H9 (cell line): ENCODE results near the gene RICTOR. TPM values are rescaled to one million over a fixed set of nuclear protein-coding genes. Genes with fewer than 3 reads are reported as not detected.

Experiments used
- DNase-seq: peaks from one replicate; pipeline ENCODE4 v3.0.0-alpha.2; 2017
- H2AFZ ChIP-seq: one replicate; pipeline ENCODE4 v1.6.1; 2013; ENCODE audit warnings: mild to moderate bottlenecking, low read length, control low read depth, moderate library complexity
- H2AK5ac ChIP-seq: 2 replicates; pipeline ENCODE4 v1.6.1; 2013; ENCODE audit warnings: low read length, control low read depth, mixed read lengths; ENCODE audit not compliant: insufficient read length
- H2BK120ac ChIP-seq: one replicate; pipeline ENCODE4 v1.6.1; 2013; ENCODE audit warnings: low read depth, mild to moderate bottlenecking, low read length, control low read depth, inconsistent platforms; ENCODE audit not compliant: poor library complexity, severe bottlenecking
- H2BK12ac ChIP-seq: 2 replicates; pipeline ENCODE4 v1.6.1; 2013; ENCODE audit warnings: low read length, control low read depth, mixed read lengths, low read depth; ENCODE audit not compliant: insufficient read length
- H2BK15ac ChIP-seq: 2 replicates; pipeline ENCODE4 v1.6.1; 2013; ENCODE audit warnings: low read depth, low read length, control low read depth
- H2BK20ac ChIP-seq: one replicate; pipeline ENCODE4 v1.6.1; 2013; ENCODE audit warnings: low read depth, mild to moderate bottlenecking, low read length, control low read depth, inconsistent platforms; ENCODE audit not compliant: poor library complexity, severe bottlenecking
- H2BK5ac ChIP-seq: 2 replicates; pipeline ENCODE4 v1.6.1; 2013; ENCODE audit warnings: low read length, control low read depth, mixed read lengths; ENCODE audit not compliant: insufficient read length
- H3K14ac ChIP-seq: 2 replicates; pipeline ENCODE4 v1.6.1; 2013; ENCODE audit warnings: low read length, control low read depth; ENCODE audit not compliant: insufficient read depth
- H3K18ac ChIP-seq: 2 replicates; pipeline ENCODE4 v1.6.1; 2013; ENCODE audit warnings: low read depth, mild to moderate bottlenecking, mixed read lengths, low read length, control low read depth; ENCODE audit not compliant: insufficient read length
- H3K23ac ChIP-seq: 2 replicates; pipeline ENCODE4 v1.6.1; 2013; ENCODE audit warnings: low read length, control low read depth, mixed read lengths, low read depth; ENCODE audit not compliant: insufficient read length
- H3K23me2 ChIP-seq: 2 replicates; pipeline ENCODE4 v1.6.1; 2013; ENCODE audit warnings: low read depth, mild to moderate bottlenecking, mixed read lengths, low read length, control low read depth; ENCODE audit not compliant: insufficient read length, poor library complexity, severe bottlenecking
- H3K27ac ChIP-seq: 2 replicates; pipeline ENCODE4 v1.5.1; 2013; ENCODE audit warnings: low read length, control low read depth, mixed read lengths, low read depth; ENCODE audit not compliant: insufficient read length
- H3K27me3 ChIP-seq: 2 replicates; pipeline ENCODE4 v1.6.1; 2013; ENCODE audit warnings: low read length, control low read depth, inconsistent platforms; ENCODE audit not compliant: insufficient read depth
- H3K4ac ChIP-seq: 2 replicates; pipeline ENCODE4 v1.6.1; 2013; ENCODE audit warnings: low read depth, mild to moderate bottlenecking, control low read depth, inconsistent platforms, low read length, moderate library complexity
- H3K4me1 ChIP-seq: 2 replicates; pipeline ENCODE4 v1.6.1; 2013; ENCODE audit warnings: low read length, control low read depth, inconsistent platforms; ENCODE audit not compliant: insufficient read depth
- H3K4me2 ChIP-seq: 2 replicates; pipeline ENCODE4 v1.6.1; 2013; ENCODE audit warnings: low read length, control low read depth, mixed read lengths; ENCODE audit not compliant: insufficient read length, insufficient read depth
- H3K56ac ChIP-seq: 2 replicates; pipeline ENCODE4 v1.6.1; 2013; ENCODE audit warnings: low read depth, mild to moderate bottlenecking, mixed read lengths, low read length, control low read depth; ENCODE audit not compliant: insufficient read length
- H3K79me1 ChIP-seq: 2 replicates; pipeline ENCODE4 v1.6.1; 2013; ENCODE audit warnings: low read depth, mild to moderate bottlenecking, moderate library complexity, low read length, control low read depth, inconsistent platforms; ENCODE audit not compliant: insufficient read depth, poor library complexity, severe bottlenecking
- H3K79me2 ChIP-seq: 2 replicates; pipeline ENCODE4 v1.6.1; 2013; ENCODE audit warnings: low read length, control low read depth, inconsistent platforms; ENCODE audit not compliant: insufficient read depth
- H3K9ac ChIP-seq: 2 replicates; pipeline ENCODE4 v1.6.1; 2013; ENCODE audit warnings: low read length, control low read depth, mixed read lengths; ENCODE audit not compliant: insufficient read length; ENCODE audit errors: extremely low read depth
- H3K9me3 ChIP-seq: one replicate; pipeline ENCODE4 v1.6.1; 2013; ENCODE audit warnings: low read depth, low read length, inconsistent platforms; ENCODE audit not compliant: control insufficient read depth
- H3T11ph ChIP-seq: one replicate; pipeline ENCODE4 v1.6.1; 2013; ENCODE audit warnings: mild to moderate bottlenecking, low read length, control low read depth, inconsistent platforms
- H4K20me1 ChIP-seq: one replicate; pipeline ENCODE4 v1.6.1; 2013; ENCODE audit not compliant: control insufficient read depth, insufficient read length, insufficient read depth
- H4K5ac ChIP-seq: 2 replicates; pipeline ENCODE4 v1.6.1; 2013; ENCODE audit warnings: low read depth, mild to moderate bottlenecking, mixed read lengths, low read length, control low read depth; ENCODE audit not compliant: insufficient read length
- H4K8ac ChIP-seq: replicated peaks from 2 replicates; pipeline ENCODE4 v1.6.1; 2013; ENCODE audit warnings: low read length, control low read depth, mixed read lengths, low read depth; ENCODE audit not compliant: insufficient read length
- H4K91ac ChIP-seq: 2 replicates; pipeline ENCODE4 v1.6.1; 2013; ENCODE audit warnings: low read depth, mild to moderate bottlenecking, moderate library complexity, mixed read lengths, low read length, control low read depth; ENCODE audit not compliant: insufficient read length
- H3K27ac Mint-ChIP-seq, 3 experiments: 2 replicates in 2 of 3; 3 replicates in 1 of 3; pipeline ENCODE4 v1.8.0; 2020 to 2021; ENCODE audit warnings: mixed read lengths in 3 of 3, mild to moderate bottlenecking in 1 of 3, moderate library complexity in 1 of 3
- H3K27me3 Mint-ChIP-seq: 2 replicates; pipeline ENCODE4 v1.8.0; 2021; ENCODE audit warnings: low read depth, mild to moderate bottlenecking, moderate library complexity, mixed read lengths
- H3K36me3 Mint-ChIP-seq, 3 experiments: 2 replicates in 2 of 3; 3 replicates in 1 of 3; pipeline ENCODE4 v1.8.0; 2020 to 2021; ENCODE audit warnings: low read depth in 3 of 3, mixed read lengths in 3 of 3; ENCODE audit not compliant: insufficient read depth in 1 of 3
- H3K4me1 Mint-ChIP-seq, 2 experiments: 2 replicates each; pipeline ENCODE4 v1.8.0; 2020; ENCODE audit warnings: mixed read lengths in 2 of 2
- H3K4me3 Mint-ChIP-seq, 2 experiments: 2 replicates in 1 of 2; 3 replicates in 1 of 2; pipeline ENCODE4 v1.8.0; 2020 to 2021; ENCODE audit warnings: mild to moderate bottlenecking in 2 of 2, mixed read lengths in 2 of 2, moderate library complexity in 1 of 2
- H3K9me3 Mint-ChIP-seq, 2 experiments: 2 replicates in 1 of 2; 3 replicates in 1 of 2; pipeline ENCODE4 v1.8.0; 2020; ENCODE audit warnings: mild to moderate bottlenecking in 2 of 2, mixed read lengths in 2 of 2, moderate library complexity in 1 of 2
- CTCF ChIP-seq: fragments of 200-600 bp; sonication (generic); conservative IDR thresholded peaks from 3 replicates; pipeline ENCODE4 v1.8.0; 2021; ENCODE audit warnings: antibody characterized with exemption, mild to moderate bottlenecking
- WGBS: extraction: QIAGEN DNeasy Blood & Tissue Kit; methylation state at CpG from one replicate; pipeline ENCODE4 v1.1.7; 2013; ENCODE audit warnings: missing lambda C conversion rate, low lambda C conversion rate, mixed read lengths; ENCODE audit not compliant: insufficient read length; ENCODE audit errors: extremely low coverage; 5-methylcytosine and 5-hydroxymethylcytosine counted together
- total RNA-seq: library from RNA; stranded (reverse); gene quantifications from 2 replicates; pipeline ENCODE4 v1.2.1, GENCODE V29; 2021

Gene RICTOR
- total RNA-seq, 1 experiment from 2014 or later, result 20.9 TPM

GRCh38 chr5:38999037-38999436 lies 75.2 kb downstream of the RICTOR start:
- H3K79me1 ChIP-seq, result no peaks in the 10 kb centered on the region
- H4K91ac ChIP-seq, result no peak overlapping the region
- Mint-ChIP-seq H3K4me1 (peaks cover 5 to 7% of the 10 kb centered on the region in 2 experiments; a peak in 3 of 4 replicates), H3K9me3 (peaks cover 8 to 14% of the 10 kb centered on the region in 2 experiments), H3K4me3 (no peak overlapping the region), H3K27me3 (no peaks in the 10 kb centered on the region), H3K36me3 (peaks cover 11 to 20% (median 15%) of the 10 kb centered on the region in 3 experiments), H3K27ac (no peak overlapping the region)
- H2AFZ ChIP-seq, result no peak overlapping the region
- H3K27me3 ChIP-seq, result no peaks in the 10 kb centered on the region
- H3K23me2 ChIP-seq, result no peaks in the 10 kb centered on the region
- no peak overlapping the region for H3K56ac ChIP-seq
- H2BK15ac ChIP-seq, result no peak overlapping the region
- H2BK20ac ChIP-seq, result no peak overlapping the region
- WGBS, result no CpG with 5 or more reads among the region's 2 CpGs
- no peak overlapping the region for H3K4me2 ChIP-seq
- H3K4me1 ChIP-seq, result no peaks in the 10 kb centered on the region
- H4K20me1 ChIP-seq, result no peaks in the 10 kb centered on the region
- H3K9ac ChIP-seq, result no peak overlapping the region
- H3K79me2 ChIP-seq, result no peaks in the 10 kb centered on the region
- no peak for DNase-seq
- H4K5ac ChIP-seq, result no peak overlapping the region
- H3K18ac ChIP-seq, result no peak overlapping the region
- no peak overlapping the region for H3K4ac ChIP-seq
- no peaks in the 10 kb centered on the region for H3K9me3 ChIP-seq
- no peak overlapping the region for H2BK5ac ChIP-seq
- H2AK5ac ChIP-seq, result no peak overlapping the region
- no peak overlapping the region for H2BK12ac ChIP-seq
- H4K8ac ChIP-seq, result no peak overlapping the region
- H3T11ph ChIP-seq, result no peak overlapping the region
- H3K14ac ChIP-seq, result no peak overlapping the region
- no peak overlapping the region for H3K27ac ChIP-seq
- no peak overlapping the region for H3K23ac ChIP-seq
- H2BK120ac ChIP-seq, result no peak overlapping the region
- no peak for TF ChIP-seq CTCF
